Ovary (tissue), 3 donors: ENCODE data around the gene SHISA6.

ENCODE experiments used
- EP300 ChIP-seq: sonication (generic); formaldehyde crosslinking; IDR thresholded peaks from one replicate; pipeline ENCODE4 v1.6.1; 2017; ENCODE audit warnings: antibody characterized with exemption
- TF ChIP-seq, protein P1 (sequence below), 3 donors: fragments of 450-650 bp in 2 of 3; fragments of 200-600 bp in 1 of 3; IDR thresholded peaks; one replicate each; pipeline versions ENCODE4 v1.5.1 to v1.8.0; 2016 to 2022; ENCODE audit warnings: antibody characterized with exemption in 3 of 3, mild to moderate bottlenecking in 1 of 3
- donor health status: DM: no; HTN: no; CAD: no.

DNA sequence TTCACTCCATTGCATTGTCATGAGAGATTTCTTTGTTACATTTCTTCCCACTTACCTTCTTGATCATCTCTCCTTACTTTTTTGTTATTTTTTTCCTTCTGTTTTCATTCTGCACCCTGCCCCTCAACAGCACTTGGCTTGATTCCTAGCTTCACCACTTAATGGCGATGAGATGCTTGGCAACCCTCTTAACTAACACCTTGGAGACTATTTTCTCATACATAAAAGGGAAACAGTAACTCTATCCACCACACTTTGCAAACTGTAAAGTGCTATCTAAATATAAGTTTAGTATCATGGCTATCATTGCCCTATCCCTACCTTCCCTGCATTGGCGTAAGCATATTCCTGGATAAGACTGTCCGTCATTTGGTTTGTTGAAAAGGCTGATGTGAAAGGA is 177.3 kb downstream of the SHISA6 start:
- TF ChIP-seq EP300 = no peak
- TF ChIP-seq, protein P1, sequence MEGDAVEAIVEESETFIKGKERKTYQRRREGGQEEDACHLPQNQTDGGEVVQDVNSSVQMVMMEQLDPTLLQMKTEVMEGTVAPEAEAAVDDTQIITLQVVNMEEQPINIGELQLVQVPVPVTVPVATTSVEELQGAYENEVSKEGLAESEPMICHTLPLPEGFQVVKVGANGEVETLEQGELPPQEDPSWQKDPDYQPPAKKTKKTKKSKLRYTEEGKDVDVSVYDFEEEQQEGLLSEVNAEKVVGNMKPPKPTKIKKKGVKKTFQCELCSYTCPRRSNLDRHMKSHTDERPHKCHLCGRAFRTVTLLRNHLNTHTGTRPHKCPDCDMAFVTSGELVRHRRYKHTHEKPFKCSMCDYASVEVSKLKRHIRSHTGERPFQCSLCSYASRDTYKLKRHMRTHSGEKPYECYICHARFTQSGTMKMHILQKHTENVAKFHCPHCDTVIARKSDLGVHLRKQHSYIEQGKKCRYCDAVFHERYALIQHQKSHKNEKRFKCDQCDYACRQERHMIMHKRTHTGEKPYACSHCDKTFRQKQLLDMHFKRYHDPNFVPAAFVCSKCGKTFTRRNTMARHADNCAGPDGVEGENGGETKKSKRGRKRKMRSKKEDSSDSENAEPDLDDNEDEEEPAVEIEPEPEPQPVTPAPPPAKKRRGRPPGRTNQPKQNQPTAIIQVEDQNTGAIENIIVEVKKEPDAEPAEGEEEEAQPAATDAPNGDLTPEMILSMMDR (IDR thresholded peaks at IDR 0.05) = no peak
